HUDEP-2 (cell line): ENCODE data around the gene BBLN.

ENCODE experiments used
- DNase-seq, 76 experiments: peaks; one replicate each; lab custom pipeline; 2025; ENCODE audit not compliant: unreplicated experiment in 76 of 76; lab: John Stamatoyannopoulos, UW

Gene BBLN

GRCh38 chr9:128160603-128160987 lies 530 bp downstream of the BBLN start:
- peak in 35 of 76 experiments; percentile 8 to 57 (median 25) for DNase-seq

- DNase-seq = no peak
Measured at GRCh38 chr9:128161215-128161902, 1.3 kb downstream of the BBLN start.

GRCh38 chr9:128162215-128163026 lies 2.4 kb downstream of the BBLN start:
- no peak for DNase-seq

GRCh38 chr9:128163027-128163515 lies 3.0 kb downstream of the BBLN start:
- DNase-seq = no peak

- DNase-seq = no peak
Measured at GRCh38 chr9:128163523-128164306, 3.6 kb downstream of the BBLN start.

GRCh38 chr9:128164307-128164885 lies 4.3 kb downstream of the BBLN start:
- DNase-seq = no peak

GRCh38 chr9:128166169-128166568 lies 6.1 kb downstream of the BBLN start:
- DNase-seq = no peak

- DNase-seq = no peak
Measured at GRCh38 chr9:128167209-128167608, 7.1 kb downstream of the BBLN start.

GRCh38 chr9:128168731-128169308 lies 8.8 kb downstream of the BBLN start:
- peak in 1 of 76 experiments; percentile 9 for DNase-seq

- peak in 40 of 76 experiments; percentile 4 to 63 (median 30) for DNase-seq
Measured at GRCh38 chr9:128169492-128169891, 9.4 kb downstream of the BBLN start.

- no peak for DNase-seq
Measured at GRCh38 chr9:128169925-128170324, 9.9 kb downstream of the BBLN start.

GRCh38 chr9:128174062-128174461 lies 14.0 kb downstream of the BBLN start:
- DNase-seq = no peak

- no peak for DNase-seq
Measured at GRCh38 chr9:128175102-128175563, 15.1 kb downstream of the BBLN start.

- DNase-seq = no peak
Measured at GRCh38 chr9:128175726-128176125, 15.7 kb downstream of the BBLN start.

- no peak for DNase-seq
Measured at GRCh38 chr9:128178806-128179431, 18.9 kb downstream of the BBLN start.

- no peak for DNase-seq
Measured at GRCh38 chr9:128180001-128180400, 19.9 kb downstream of the BBLN start.

GRCh38 chr9:128180447-128180846 lies 20.4 kb downstream of the BBLN start:
- no peak for DNase-seq

- peak in 3 of 76 experiments; percentile 9 to 44 (median 22) for DNase-seq
Measured at GRCh38 chr9:128181480-128181879, 21.4 kb downstream of the BBLN start.

- DNase-seq = no peak
Measured at GRCh38 chr9:128182893-128183588, 23.0 kb downstream of the BBLN start.
